ENCODE results near the gene TYW5. TPM values are rescaled to one million over a fixed set of nuclear protein-coding genes. Genes with fewer than 3 reads are reported as not detected.

TYW5 gene
- total and polyA plus RNA-seq, 2 experiments from 2014 or later: 5.0 to 14.6 TPM

DNA sequence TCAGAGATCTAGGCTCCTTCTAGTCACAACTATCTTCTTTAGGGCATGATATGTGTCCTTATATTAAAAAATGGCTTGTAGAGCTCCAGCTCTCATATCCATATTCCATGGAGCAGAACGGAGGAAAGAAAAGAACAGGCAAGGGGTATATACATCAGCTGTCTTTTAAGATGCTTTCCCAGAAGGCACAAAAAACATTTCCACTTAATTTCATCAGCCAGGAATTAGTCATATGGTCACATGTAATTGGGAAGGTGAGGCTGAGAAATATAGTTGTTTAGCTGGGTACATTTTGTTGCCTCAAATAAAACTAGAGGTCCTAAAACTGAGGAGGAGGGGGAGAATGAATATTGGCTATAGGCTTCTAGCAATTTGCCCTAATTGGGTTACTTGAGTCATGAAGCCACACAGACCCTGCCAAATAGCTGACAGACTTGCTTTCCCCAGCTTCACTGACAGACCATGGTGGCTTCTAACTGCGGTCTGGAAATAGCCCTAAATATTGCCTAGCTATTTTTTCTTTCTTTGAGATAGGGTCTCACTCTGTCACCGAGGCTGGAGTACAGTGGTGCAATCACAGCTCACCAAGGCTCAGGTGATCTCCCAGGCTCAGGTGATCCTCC lies 20.1 kb upstream of the TYW5 start:
- no peaks in the 10 kb centered on the region for H4K20me1 ChIP-seq (ENCODE audit: insufficient read depth, poor library complexity, severe bottlenecking)
- H2AFZ ChIP-seq: no peak overlapping the region
- no peak overlapping the region for H3K4me3 ChIP-seq
- no peaks in the 10 kb centered on the region for H3K9me3 ChIP-seq (ENCODE audit: low read depth)
- H3K27me3 ChIP-seq: no peaks in the 10 kb centered on the region
- TF ChIP-seq, protein P1, sequence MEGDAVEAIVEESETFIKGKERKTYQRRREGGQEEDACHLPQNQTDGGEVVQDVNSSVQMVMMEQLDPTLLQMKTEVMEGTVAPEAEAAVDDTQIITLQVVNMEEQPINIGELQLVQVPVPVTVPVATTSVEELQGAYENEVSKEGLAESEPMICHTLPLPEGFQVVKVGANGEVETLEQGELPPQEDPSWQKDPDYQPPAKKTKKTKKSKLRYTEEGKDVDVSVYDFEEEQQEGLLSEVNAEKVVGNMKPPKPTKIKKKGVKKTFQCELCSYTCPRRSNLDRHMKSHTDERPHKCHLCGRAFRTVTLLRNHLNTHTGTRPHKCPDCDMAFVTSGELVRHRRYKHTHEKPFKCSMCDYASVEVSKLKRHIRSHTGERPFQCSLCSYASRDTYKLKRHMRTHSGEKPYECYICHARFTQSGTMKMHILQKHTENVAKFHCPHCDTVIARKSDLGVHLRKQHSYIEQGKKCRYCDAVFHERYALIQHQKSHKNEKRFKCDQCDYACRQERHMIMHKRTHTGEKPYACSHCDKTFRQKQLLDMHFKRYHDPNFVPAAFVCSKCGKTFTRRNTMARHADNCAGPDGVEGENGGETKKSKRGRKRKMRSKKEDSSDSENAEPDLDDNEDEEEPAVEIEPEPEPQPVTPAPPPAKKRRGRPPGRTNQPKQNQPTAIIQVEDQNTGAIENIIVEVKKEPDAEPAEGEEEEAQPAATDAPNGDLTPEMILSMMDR (IDR thresholded peaks at IDR 0.05; ENCODE audit: poor library complexity): no peak
- no peak for TF ChIP-seq EZH2phosphoT487 (IDR thresholded peaks at IDR 0.05; ENCODE audit: low read depth, severe bottlenecking, unreplicated experiment)
- no peak for TF ChIP-seq EZH2 (IDR thresholded peaks at IDR 0.05; ENCODE audit: borderline replicate concordance)
- no peaks in the 10 kb centered on the region for H3K36me3 ChIP-seq (replicated peaks; ENCODE audit: insufficient read depth, low read depth)
- peaks cover 23% of the 10 kb centered on the region for H3K4me1 ChIP-seq (ENCODE audit: insufficient read depth)
- no peak overlapping the region for H3K4me2 ChIP-seq
- WGBS (ENCODE audit: low lambda C conversion rate, missing lambda C conversion rate): 82% methylated on average over 3 of the region's 3 CpGs
- DNase-seq (ENCODE audit: low spot score): no peak
- no peaks in the 10 kb centered on the region for H3K9me2 ChIP-seq (replicated peaks; ENCODE audit: insufficient read depth)
- no peak overlapping the region for H3K27ac ChIP-seq
- no peaks in the 10 kb centered on the region for H3K79me2 ChIP-seq

DNA sequence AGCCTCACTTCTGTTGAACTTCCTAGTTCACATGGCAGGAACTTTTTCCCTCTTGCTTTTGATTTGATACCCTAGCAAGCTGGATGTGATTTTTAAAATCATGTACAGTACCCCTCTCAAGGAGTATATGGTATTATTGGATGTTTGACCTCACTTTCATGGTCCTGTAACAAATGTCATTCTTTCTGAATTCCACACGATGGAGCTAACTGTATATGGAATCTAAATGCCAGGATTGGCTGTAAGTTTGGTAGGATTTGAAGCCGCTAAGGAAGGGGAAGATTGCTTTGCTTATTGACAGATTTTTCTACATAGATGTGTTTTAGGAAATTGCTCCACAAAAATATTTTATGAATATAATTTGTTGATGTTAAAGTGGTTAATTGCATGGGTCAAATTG lies 18.4 kb upstream of the TYW5 start:
- Histone ChIP-seq H4K20me1 (ENCODE audit: insufficient read depth, poor library complexity, severe bottlenecking) (no peaks in the 10 kb centered on the region), H3K4me2 (no peak overlapping the region), H3K4me1 (ENCODE audit: insufficient read depth) (peaks cover 14% of the 10 kb centered on the region), H3K36me3 (replicated peaks; ENCODE audit: insufficient read depth, low read depth) (no peaks in the 10 kb centered on the region), H3K9me3 (ENCODE audit: low read depth) (no peaks in the 10 kb centered on the region), H2AFZ (no peak overlapping the region), H3K27ac (no peak overlapping the region), H3K79me2 (no peaks in the 10 kb centered on the region), H3K27me3 (no peaks in the 10 kb centered on the region), H3K4me3 (no peak overlapping the region), H3K9me2 (replicated peaks; ENCODE audit: insufficient read depth) (no peaks in the 10 kb centered on the region)
- TF ChIP-seq, protein P1 (IDR thresholded peaks at IDR 0.05; ENCODE audit: poor library complexity): peak; percentile 68
- no peak for TF ChIP-seq EZH2 (IDR thresholded peaks at IDR 0.05; ENCODE audit: borderline replicate concordance)
- 14% methylated on average over 2 of the region's 2 CpGs for WGBS (ENCODE audit: low lambda C conversion rate, missing lambda C conversion rate)
- DNase-seq (ENCODE audit: low spot score): peak; percentile 41

DNA sequence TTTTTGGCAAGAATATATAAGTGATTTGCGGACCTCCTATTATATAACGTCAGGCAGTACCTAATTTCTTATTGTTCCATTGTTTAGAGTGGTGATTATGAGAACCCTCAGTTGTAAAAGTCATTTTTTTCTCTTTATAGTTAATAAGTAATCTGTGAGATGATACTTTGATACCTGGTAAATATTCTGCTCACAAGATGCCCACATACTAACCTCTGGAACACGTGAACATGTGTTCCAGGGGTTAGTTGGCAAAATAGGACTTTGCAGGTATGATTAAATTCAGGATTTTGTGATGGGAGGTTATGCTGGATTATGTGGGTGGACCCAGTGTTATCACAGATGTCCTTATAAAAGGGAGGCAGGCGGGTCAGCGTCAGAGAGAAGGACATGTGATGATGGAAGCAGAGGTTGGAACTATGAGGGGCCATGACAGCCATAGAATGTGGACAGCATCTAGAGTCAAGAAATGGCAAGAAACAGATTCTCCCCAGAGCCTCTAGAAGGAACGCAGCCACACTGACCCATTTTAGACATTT lies 16.9 kb upstream of the TYW5 start:
- H3K4me1 ChIP-seq (ENCODE audit: insufficient read depth): peaks cover 3% of the 10 kb centered on the region
- WGBS (ENCODE audit: low lambda C conversion rate, missing lambda C conversion rate): 85% methylated on average over 6 of the region's 6 CpGs
- TF ChIP-seq EZH2 (IDR thresholded peaks at IDR 0.05; ENCODE audit: borderline replicate concordance) (no peak), EZH2phosphoT487 (IDR thresholded peaks at IDR 0.05; ENCODE audit: low read depth, severe bottlenecking, unreplicated experiment) (no peak)
- TF ChIP-seq, protein P1 (IDR thresholded peaks at IDR 0.05; ENCODE audit: poor library complexity): no peak
- H4K20me1 ChIP-seq (ENCODE audit: insufficient read depth, poor library complexity, severe bottlenecking): no peaks in the 10 kb centered on the region
- no peaks in the 10 kb centered on the region for H3K27me3 ChIP-seq
- H2AFZ ChIP-seq: no peak overlapping the region
- H3K4me3 ChIP-seq: no peak overlapping the region
- H3K4me2 ChIP-seq: no peak overlapping the region
- H3K79me2 ChIP-seq: no peaks in the 10 kb centered on the region
- no peak for DNase-seq (ENCODE audit: low spot score)
- H3K27ac ChIP-seq: no peak overlapping the region
- H3K9me2 ChIP-seq (replicated peaks; ENCODE audit: insufficient read depth): no peaks in the 10 kb centered on the region
- no peaks in the 10 kb centered on the region for H3K9me3 ChIP-seq (ENCODE audit: low read depth)
- H3K36me3 ChIP-seq (replicated peaks; ENCODE audit: insufficient read depth, low read depth): no peaks in the 10 kb centered on the region
